NCI-H2196 (cell line): Measurements from ENCODE around the gene UBE2J1.
A peak's percentile ranks its signal among the peaks of the same experiment; 100 is the strongest.

Experiments
- DNase-seq: peaks from one replicate; lab custom pipeline; 2025; ENCODE audit not compliant: unreplicated experiment; lab: John Stamatoyannopoulos, UW

Gene UBE2J1

GRCh38 chr6:89291256-89291819 lies 61.2 kb downstream of the UBE2J1 start:
- DNase-seq, result no peak

GRCh38 chr6:89290401-89291155 lies 61.9 kb downstream of the UBE2J1 start:
- DNase-seq, result peak; percentile 11

- no peak for DNase-seq
These were observed 62.8 kb downstream of the UBE2J1 start for GRCh38 chr6:89289710-89290109.

- no peak for DNase-seq
These were observed 65.0 kb downstream of the UBE2J1 start for GRCh38 chr6:89287351-89288028.

- no peak for DNase-seq
These were observed 66.0 kb downstream of the UBE2J1 start for GRCh38 chr6:89286516-89286915.

- DNase-seq, result no peak
These were observed 67.4 kb downstream of the UBE2J1 start for GRCh38 chr6:89284963-89285735.

GRCh38 chr6:89284081-89284480 lies 68.4 kb downstream of the UBE2J1 start:
- no peak for DNase-seq

GRCh38 chr6:89282749-89283148 lies 69.8 kb downstream of the UBE2J1 start:
- no peak for DNase-seq

- DNase-seq, result no peak
These were observed 70.7 kb downstream of the UBE2J1 start for GRCh38 chr6:89281779-89282246.

GRCh38 chr6:89278956-89279355 lies 73.6 kb downstream of the UBE2J1 start:
- no peak for DNase-seq
